Tibial artery (tissue), 4 donors: ENCODE measurements around the gene EAF1.
"Not testable (repeated sequence)": the region's sequence is repeated elsewhere in the genome, so short reads cannot be mapped to it uniquely, and the experiment has no call there.

Source experiments
- DNase-seq, 2 donors: peaks; one replicate each; pipeline ENCODE4 v3.0.0-alpha.2; 2019
- H3K27ac ChIP-seq, 2 donors: fragments of 200-600 bp; sonication (generic) in 1 of 2; 1 replicate in 1 of 2; 2 replicates in 1 of 2; pipeline ENCODE4 v1.5.1; 2018 to 2019; ENCODE audit warnings: mild to moderate bottlenecking in 1 of 2
- H3K27me3 ChIP-seq, 2 donors: fragments of 200-600 bp; sonication (generic) in 1 of 2; one replicate each; pipeline versions ENCODE4 v1.5.1 to v1.6.0; 2016 to 2019
- H3K36me3 ChIP-seq, 3 donors: fragments of 200-600 bp; sonication (generic) in 2 of 3; one replicate each; pipeline ENCODE4 v1.5.1; 2016 to 2019; ENCODE audit warnings: mild to moderate bottlenecking in 2 of 3
- H3K4me1 ChIP-seq, 4 donors: fragments of 200-600 bp; sonication (generic) in 2 of 4; 1 replicate in 3 of 4; 2 replicates in 1 of 4; pipeline ENCODE4 v1.5.1; 2016 to 2019
- H3K4me3 ChIP-seq, 2 donors: fragments of 200-600 bp; sonication (generic) in 1 of 2; 1 replicate in 1 of 2; 2 replicates in 1 of 2; pipeline ENCODE4 v1.5.1; 2018 to 2019; ENCODE audit warnings: mild to moderate bottlenecking in 2 of 2
- H3K9me3 ChIP-seq, 3 donors: fragments of 200-600 bp; sonication (generic) in 1 of 3; one replicate each; pipeline ENCODE4 v1.5.1; 2016 to 2019
- CTCF ChIP-seq, 2 experiments: fragments of 200-600 bp in 1 of 2; fragments of 450-650 bp in 1 of 2; IDR thresholded peaks; one replicate each; pipeline ENCODE4 v1.5.1; 2017 to 2019; ENCODE audit warnings: antibody characterized with exemption in 2 of 2, mild to moderate bottlenecking in 1 of 2, moderate library complexity in 1 of 2
- intact Hi-C: fragments of 100-400 bp; cut with DNase I; formaldehyde crosslinking; loops from one replicate; pipeline ENCODE4 v1.15.0; 2023; ENCODE audit warnings: low total_unique reads

Gene EAF1

GRCh38 chr3:15453991-15454625 lies 26.7 kb downstream of the EAF1 start:
- H3K27ac ChIP-seq: no peak overlapping the region
- DNase-seq: peak in 1 of 2 donors; percentile 60
- no peaks in the 10 kb centered on the region for H3K4me1 ChIP-seq
- peaks cover 6 to 64% (median 29%) of the 10 kb centered on the region in 3 donors for H3K36me3 ChIP-seq
- no peak for TF ChIP-seq CTCF (IDR thresholded peaks at IDR 0.05)
- H3K9me3 ChIP-seq: no peaks in the 10 kb centered on the region
- H3K4me3 ChIP-seq: no peak overlapping the region
- intact Hi-C loops: no loop called here
- no peaks in the 10 kb centered on the region for H3K27me3 ChIP-seq

- TF ChIP-seq CTCF (IDR thresholded peaks at IDR 0.05): no peak
- Histone ChIP-seq H3K9me3 (no peaks in the 10 kb centered on the region), H3K27me3 (no peaks in the 10 kb centered on the region), H3K4me3 (no peak overlapping the region), H3K27ac (no peak overlapping the region), H3K4me1 (no peaks in the 10 kb centered on the region), H3K36me3 (peaks cover 6 to 60% (median 29%) of the 10 kb centered on the region in 3 donors)
- intact Hi-C loops: no loop called here
- DNase-seq: peak in 1 of 2 donors; percentile 17
These were observed 27.6 kb downstream of the EAF1 start for GRCh38 chr3:15454965-15455364.

GRCh38 chr3:15455756-15456155 lies 28.4 kb downstream of the EAF1 start:
- no peaks in the 10 kb centered on the region for H3K27me3 ChIP-seq
- no peak for TF ChIP-seq CTCF (IDR thresholded peaks at IDR 0.05)

GRCh38 chr3:15456321-15456720 lies 28.9 kb downstream of the EAF1 start:
- TF ChIP-seq CTCF (IDR thresholded peaks at IDR 0.05): no peak
- no peak overlapping the region for H3K27ac ChIP-seq
- H3K9me3 ChIP-seq: no peaks in the 10 kb centered on the region
- peaks cover 6 to 47% (median 19%) of the 10 kb centered on the region in 3 donors for H3K36me3 ChIP-seq
- H3K4me1 ChIP-seq: no peaks in the 10 kb centered on the region
- DNase-seq: no peak
- intact Hi-C loops: no loop called here
- no peak overlapping the region for H3K4me3 ChIP-seq
- no peaks in the 10 kb centered on the region for H3K27me3 ChIP-seq

More at GRCh38 chr3:15455756-15456155, 28.4 kb downstream of the EAF1 start:
- intact Hi-C loops: no loop called here
- Histone ChIP-seq H3K9me3 (no peaks in the 10 kb centered on the region), H3K4me3 (no peak overlapping the region), H3K4me1 (no peaks in the 10 kb centered on the region), H3K36me3 (peaks cover 6 to 52% (median 25%) of the 10 kb centered on the region in 3 donors), H3K27ac (no peak overlapping the region)
- DNase-seq: peak in 1 of 2 donors; percentile 56

- H3K4me3 ChIP-seq, H3K4me1 ChIP-seq, H3K27me3 ChIP-seq, H3K27ac ChIP-seq, intact Hi-C loops, H3K9me3 ChIP-seq: not testable (repeated sequence)
- peaks cover 0 to 41% (median 14%) of the 10 kb centered on the region in 3 donors for H3K36me3 ChIP-seq
- DNase-seq: peak in 1 of 2 donors; percentile 37
These were observed 29.5 kb downstream of the EAF1 start for GRCh38 chr3:15456915-15457314.

- H3K9me3 ChIP-seq: no peaks in the 10 kb centered on the region
- DNase-seq: peak in 1 of 2 donors; percentile 27
- H3K27me3 ChIP-seq: no peaks in the 10 kb centered on the region
- H3K4me3 ChIP-seq: no peak overlapping the region
- no peaks in the 10 kb centered on the region for H3K4me1 ChIP-seq
- intact Hi-C loops: no loop called here
- peaks cover 0 to 28% (median 14%) of the 10 kb centered on the region in 3 donors for H3K36me3 ChIP-seq
- TF ChIP-seq CTCF (IDR thresholded peaks at IDR 0.05): no peak
- H3K27ac ChIP-seq: no peak overlapping the region
These were observed 30.9 kb downstream of the EAF1 start for GRCh38 chr3:15458212-15458780.
